OCI-LY3 (cell line): ENCODE results near the gene OPRPN.

ENCODE experiments used
- H2AFZ ChIP-seq: fragments of 200-600, 300-600 bp; shearing (Covaris generic); 2 replicates; pipeline ENCODE4 v1.6.0; 2014; ENCODE audit warnings: antibody characterized with exemption, low read depth, low read length
- H3K27ac ChIP-seq: fragments of 200-600, 300-600 bp; sonication (generic); 2 replicates; pipeline ENCODE4 v1.5.1; 2014; ENCODE audit warnings: mild to moderate bottlenecking, low read length, moderate library complexity, mixed read lengths
- H3K27me3 ChIP-seq: fragments of 200-600, 300-600 bp; sonication (generic); 2 replicates; pipeline ENCODE4 v1.6.1; 2014; ENCODE audit warnings: low read depth, low read length, mixed read lengths
- H3K36me3 ChIP-seq: fragments of 200-600, 300-600 bp; sonication (generic); replicated peaks from 2 replicates; pipeline ENCODE3; 2014; ENCODE audit warnings: low read depth, low read length, mixed read lengths
- H3K4me1 ChIP-seq: fragments of 300-600, 200-600 bp; sonication (generic); 2 replicates; pipeline ENCODE4 v1.6.1; 2014; ENCODE audit warnings: low read length, mixed read lengths
- H3K4me2 ChIP-seq: fragments of 200-600, 300-600 bp; sonication (generic); 2 replicates; pipeline ENCODE4 v1.6.1; 2014; ENCODE audit warnings: low read length, mixed read lengths
- H3K4me3 ChIP-seq: fragments of 300-600, 200-600 bp; sonication (generic); 2 replicates; pipeline ENCODE4 v1.5.1; 2014; ENCODE audit warnings: antibody characterized with exemption, mild to moderate bottlenecking, low read length, moderate library complexity
- H3K79me2 ChIP-seq: fragments of 300-600, 200-600 bp; shearing (Covaris generic); 2 replicates; pipeline ENCODE4 v1.6.1; 2014; ENCODE audit warnings: mild to moderate bottlenecking, low read length, mixed read lengths
- H3K9ac ChIP-seq: fragments of 300-600, 200-600 bp; shearing (Covaris generic); 2 replicates; pipeline ENCODE4 v1.6.0; 2014; ENCODE audit warnings: mild to moderate bottlenecking, low read length, moderate library complexity
- H3K9me3 ChIP-seq: fragments of 200-600, 300-600 bp; shearing (Covaris generic); 2 replicates; pipeline ENCODE4 v1.6.1; 2014; ENCODE audit warnings: low read length, mixed read lengths; ENCODE audit not compliant: insufficient read depth
- H4K20me1 ChIP-seq: fragments of 200-600, 300-600 bp; sonication (generic); 2 replicates; pipeline ENCODE4 v1.6.1; 2016; ENCODE audit warnings: low read length, mixed read lengths; ENCODE audit not compliant: insufficient read depth
- EZH2phosphoT487 ChIP-seq: fragments of 200-600 bp; shearing (Covaris generic); IDR thresholded peaks from 2 replicates; pipeline ENCODE4 v1.6.1; 2018; ENCODE audit warnings: antibody characterized with exemption, mixed run types, low read depth
- TF ChIP-seq, protein P1 (sequence below): fragments of 200-600, 300-600 bp; sonication (generic); IDR thresholded peaks from 2 replicates; pipeline ENCODE4 v1.5.1; 2014; ENCODE audit warnings: antibody characterized with exemption, low read length, low read depth

Gene OPRPN

DNA sequence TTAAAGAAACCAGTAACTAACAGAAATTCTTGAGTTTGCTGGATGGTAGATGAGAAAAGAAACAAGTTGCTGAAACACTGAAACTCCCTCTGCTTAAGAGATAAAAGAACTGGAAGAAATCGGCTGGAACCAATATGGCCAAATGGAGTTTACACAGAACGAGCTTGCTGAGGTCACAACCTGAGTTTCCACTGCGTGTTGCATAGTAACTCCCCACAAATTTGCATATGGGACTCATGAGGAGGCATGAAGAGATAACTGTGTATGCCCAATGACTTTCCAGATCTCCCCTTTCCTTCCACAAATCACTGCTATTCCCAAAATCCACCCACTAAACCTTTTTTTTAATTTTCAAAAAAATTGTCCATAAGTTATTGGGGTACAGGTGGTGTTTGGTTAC lies 25.0 kb upstream of the OPRPN start:
- no peaks in the 10 kb centered on the region for H3K27me3 ChIP-seq
- H3K4me1 ChIP-seq: no peaks in the 10 kb centered on the region
- no peak overlapping the region for H3K9ac ChIP-seq
- no peak overlapping the region for H2AFZ ChIP-seq
- H3K27ac ChIP-seq: no peak overlapping the region
- H4K20me1 ChIP-seq: no peaks in the 10 kb centered on the region
- H3K4me3 ChIP-seq: no peak overlapping the region
- TF ChIP-seq, protein P1, sequence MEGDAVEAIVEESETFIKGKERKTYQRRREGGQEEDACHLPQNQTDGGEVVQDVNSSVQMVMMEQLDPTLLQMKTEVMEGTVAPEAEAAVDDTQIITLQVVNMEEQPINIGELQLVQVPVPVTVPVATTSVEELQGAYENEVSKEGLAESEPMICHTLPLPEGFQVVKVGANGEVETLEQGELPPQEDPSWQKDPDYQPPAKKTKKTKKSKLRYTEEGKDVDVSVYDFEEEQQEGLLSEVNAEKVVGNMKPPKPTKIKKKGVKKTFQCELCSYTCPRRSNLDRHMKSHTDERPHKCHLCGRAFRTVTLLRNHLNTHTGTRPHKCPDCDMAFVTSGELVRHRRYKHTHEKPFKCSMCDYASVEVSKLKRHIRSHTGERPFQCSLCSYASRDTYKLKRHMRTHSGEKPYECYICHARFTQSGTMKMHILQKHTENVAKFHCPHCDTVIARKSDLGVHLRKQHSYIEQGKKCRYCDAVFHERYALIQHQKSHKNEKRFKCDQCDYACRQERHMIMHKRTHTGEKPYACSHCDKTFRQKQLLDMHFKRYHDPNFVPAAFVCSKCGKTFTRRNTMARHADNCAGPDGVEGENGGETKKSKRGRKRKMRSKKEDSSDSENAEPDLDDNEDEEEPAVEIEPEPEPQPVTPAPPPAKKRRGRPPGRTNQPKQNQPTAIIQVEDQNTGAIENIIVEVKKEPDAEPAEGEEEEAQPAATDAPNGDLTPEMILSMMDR: no peak
- no peak for TF ChIP-seq EZH2phosphoT487
- no peaks in the 10 kb centered on the region for H3K36me3 ChIP-seq
- no peaks in the 10 kb centered on the region for H3K79me2 ChIP-seq
- H3K4me2 ChIP-seq: no peak overlapping the region
- H3K9me3 ChIP-seq: no peaks in the 10 kb centered on the region

DNA sequence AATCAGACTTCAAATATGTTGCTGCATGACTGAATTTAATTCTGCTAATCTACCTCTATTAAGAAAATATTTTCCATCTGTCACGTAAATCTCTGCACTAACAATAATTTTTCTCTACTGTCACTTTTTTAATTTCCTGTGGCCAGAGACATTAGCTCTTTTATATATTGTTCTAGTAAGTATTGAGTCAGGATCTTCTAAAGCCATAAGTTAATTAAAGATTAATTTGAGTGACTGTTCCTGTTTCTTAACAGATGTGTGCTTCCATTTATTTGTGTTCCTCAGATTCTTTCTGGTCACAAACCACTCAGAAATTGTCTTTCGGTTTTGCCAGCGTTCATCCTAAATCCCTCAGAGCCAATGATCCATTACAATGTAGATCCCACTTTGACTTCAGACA lies 17.2 kb upstream of the OPRPN start:
- Histone ChIP-seq H3K9me3 (no peaks in the 10 kb centered on the region), H3K36me3 (no peaks in the 10 kb centered on the region), H3K4me1 (no peaks in the 10 kb centered on the region), H3K9ac (no peak overlapping the region), H3K27me3 (no peaks in the 10 kb centered on the region), H2AFZ (no peak overlapping the region), H4K20me1 (no peaks in the 10 kb centered on the region), H3K27ac (no peak overlapping the region), H3K4me3 (no peak overlapping the region), H3K79me2 (no peaks in the 10 kb centered on the region), H3K4me2 (no peak overlapping the region)
- TF ChIP-seq EZH2phosphoT487: no peak
- TF ChIP-seq, protein P1: no peak

DNA sequence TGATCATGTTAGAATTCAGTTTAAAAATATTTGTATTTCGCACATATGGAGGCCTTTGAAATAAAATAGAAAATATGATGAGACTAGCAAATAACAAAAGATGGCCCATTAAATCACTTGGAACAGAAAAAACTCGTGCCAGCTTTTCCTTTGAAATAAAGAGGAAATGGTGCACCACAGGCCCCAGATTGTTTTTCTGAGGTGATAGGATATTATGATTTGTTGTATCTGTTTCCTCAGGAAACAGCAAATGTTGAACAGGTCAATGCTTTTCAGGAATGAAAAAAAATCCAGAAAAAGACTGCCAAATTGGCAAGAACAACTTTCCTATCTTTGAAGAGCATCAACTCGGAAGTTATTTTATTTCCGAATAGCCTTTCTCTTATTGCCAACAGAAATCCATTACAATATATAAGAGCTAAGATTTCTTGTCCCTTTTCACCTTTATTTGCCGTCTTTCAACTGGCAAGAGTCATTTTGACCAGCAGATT lies 15.0 kb upstream of the OPRPN start, which contains the start of gene SMR3B:
SMR3B (plus strand) TSS at position 441 of the 491 bp plus-strand sequence. CDS start 1,380 bp downstream, outside the sequence.
- no peaks in the 10 kb centered on the region for H3K79me2 ChIP-seq
- no peak within 1 kb of the TSS for H2AFZ ChIP-seq
- H3K9ac ChIP-seq: no peak within 1 kb of the TSS
- H3K4me3 ChIP-seq: no peak within 1 kb of the TSS
- H3K27ac ChIP-seq: no peak within 1 kb of the TSS
- H3K4me1 ChIP-seq: peaks cover 6% of the 10 kb centered on the region; the same call in 1 of the 2 replicates
- H4K20me1 ChIP-seq: no peaks in the 10 kb centered on the region
- H3K4me2 ChIP-seq: no peak within 1 kb of the TSS
- no peaks in the 10 kb centered on the region for H3K9me3 ChIP-seq
- H3K36me3 ChIP-seq: no peaks in the 10 kb centered on the region
- TF ChIP-seq, protein P1: no peak
- no peak for TF ChIP-seq EZH2phosphoT487
- H3K27me3 ChIP-seq: no peaks in the 10 kb centered on the region

DNA sequence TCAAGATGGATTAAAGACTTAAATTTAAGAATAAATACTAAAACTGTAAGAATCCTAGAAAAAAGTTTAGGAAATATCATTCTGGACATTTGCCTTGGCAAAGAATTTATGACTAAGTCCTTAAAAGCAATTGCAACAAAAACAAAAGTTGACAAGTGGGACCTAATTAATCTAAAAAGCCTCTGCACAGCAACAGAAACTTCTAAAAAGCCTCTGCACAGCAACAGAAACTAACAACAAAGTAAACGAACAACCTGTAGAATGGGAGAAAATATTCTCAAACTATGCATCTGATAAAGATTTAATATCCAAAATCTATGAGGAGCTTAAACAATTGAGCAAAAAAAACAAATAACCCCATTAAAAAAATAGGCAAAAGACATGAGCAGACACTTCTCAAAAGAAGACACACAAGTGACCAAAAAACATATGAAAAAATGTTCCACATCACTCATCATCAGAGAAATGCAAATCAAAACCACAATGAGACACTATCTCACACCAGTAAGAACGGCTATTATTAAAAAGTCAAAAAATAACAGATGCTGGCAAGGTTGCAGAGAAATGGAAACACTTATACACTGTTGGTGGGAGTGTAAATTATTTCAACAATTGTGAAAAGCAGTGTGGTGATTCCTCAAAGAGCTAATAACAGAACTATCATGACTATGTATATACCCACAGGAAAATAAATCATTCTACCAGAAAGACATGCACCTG lies 5.5 kb upstream of the OPRPN start:
- no peaks in the 10 kb centered on the region for H3K36me3 ChIP-seq
- no peak for TF ChIP-seq EZH2phosphoT487
- TF ChIP-seq, protein P1: no peak
- no peak overlapping the region for H3K4me3 ChIP-seq
- no peaks in the 10 kb centered on the region for H4K20me1 ChIP-seq
- H3K9ac ChIP-seq: no peak overlapping the region
- H3K27ac ChIP-seq: no peak overlapping the region
- no peaks in the 10 kb centered on the region for H3K79me2 ChIP-seq
- H3K4me2 ChIP-seq: no peak overlapping the region
- H2AFZ ChIP-seq: no peak overlapping the region
- H3K4me1 ChIP-seq: peaks cover 5% of the 10 kb centered on the region
- no peaks in the 10 kb centered on the region for H3K9me3 ChIP-seq
- H3K27me3 ChIP-seq: no peaks in the 10 kb centered on the region
